Cerebellar nuclear complex (tissue), 1 donor: ENCODE results near the gene TMEM125.

ENCODE experiments used
- DNase-seq, 2 experiments: peaks; one replicate each; lab custom pipeline; 2025; lab: John Stamatoyannopoulos, UW

The TMEM125 gene

DNA sequence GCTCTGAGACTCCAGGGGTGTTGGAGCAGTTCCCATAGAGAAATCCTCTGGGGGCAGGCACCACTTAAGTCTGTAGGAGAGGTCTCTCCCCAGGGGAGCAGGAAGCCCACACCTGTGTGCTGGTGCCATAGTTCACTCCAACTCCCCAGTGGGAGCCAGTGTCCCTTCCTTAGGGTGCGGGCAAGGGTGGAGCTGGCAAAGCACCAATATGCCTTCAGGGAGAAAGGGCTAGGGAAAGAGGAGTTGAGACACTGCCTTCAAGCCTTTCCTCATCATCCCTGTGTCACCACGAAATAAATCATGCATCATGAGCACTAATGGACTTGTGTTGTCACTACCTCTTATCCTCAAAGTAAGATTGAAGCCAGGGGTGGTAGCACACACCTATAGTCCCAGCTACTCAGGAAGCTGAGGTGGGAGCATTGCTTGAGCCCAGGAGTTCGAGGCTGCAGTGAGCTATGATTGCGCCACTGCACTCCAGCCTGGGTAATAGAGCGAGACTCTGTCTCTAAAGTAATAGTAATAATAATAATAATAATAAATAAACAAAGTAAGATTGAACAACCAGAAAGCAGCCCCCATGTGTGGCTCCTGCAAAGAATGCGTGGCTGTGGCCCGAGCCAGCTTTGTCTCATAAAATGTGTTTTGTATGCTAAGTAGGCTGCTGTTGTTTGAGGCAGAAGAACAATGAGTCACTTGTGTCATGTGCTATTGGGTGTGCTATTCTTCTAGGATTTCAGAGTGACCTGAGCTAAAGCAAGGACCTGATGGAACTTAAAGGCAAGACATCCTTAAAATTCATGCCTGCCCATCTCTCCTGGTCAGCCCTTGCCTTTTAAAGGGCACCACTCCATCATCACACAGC lies 24.3 kb downstream of the TMEM125 start:
- DNase-seq, result no peak

DNA sequence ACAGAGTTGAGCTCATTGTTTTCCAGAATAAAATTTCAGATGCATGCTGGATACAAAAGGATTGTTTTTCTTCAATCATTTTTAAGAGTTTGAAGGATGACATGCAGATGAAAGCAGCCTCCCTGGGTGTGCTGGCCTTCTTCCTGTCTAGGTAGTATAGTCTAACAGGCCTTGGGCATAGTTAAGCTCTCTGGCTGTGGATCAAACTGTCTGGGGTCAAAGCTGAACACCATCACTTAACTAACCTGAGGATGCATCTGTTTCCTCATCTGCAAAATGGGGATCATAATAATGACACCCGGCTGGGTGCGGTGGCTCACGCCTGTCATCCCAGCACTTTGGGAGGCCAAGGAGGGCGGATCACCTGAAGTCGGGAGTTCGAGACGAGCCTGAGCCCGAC lies 25.0 kb downstream of the TMEM125 start:
- DNase-seq, result no peak

DNA sequence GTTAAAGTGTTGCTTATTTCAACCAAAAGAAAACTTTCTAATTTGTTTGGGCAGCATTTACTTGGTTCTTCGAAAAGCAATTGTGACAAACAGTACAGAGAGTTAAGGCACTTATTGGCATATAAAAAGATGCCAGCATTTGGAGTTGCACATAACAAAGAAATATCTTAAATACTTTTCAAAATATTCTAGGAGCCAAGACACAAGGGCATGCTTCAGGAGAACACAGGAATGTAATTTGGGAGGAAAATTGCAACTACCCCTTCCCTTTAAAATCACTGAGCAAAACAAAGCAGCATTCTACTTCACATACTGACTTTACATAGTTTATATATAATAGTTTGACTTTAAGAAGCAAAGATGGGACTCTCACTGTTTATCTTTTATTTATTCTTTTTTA lies 26.4 kb downstream of the TMEM125 start:
- DNase-seq, result no peak

DNA sequence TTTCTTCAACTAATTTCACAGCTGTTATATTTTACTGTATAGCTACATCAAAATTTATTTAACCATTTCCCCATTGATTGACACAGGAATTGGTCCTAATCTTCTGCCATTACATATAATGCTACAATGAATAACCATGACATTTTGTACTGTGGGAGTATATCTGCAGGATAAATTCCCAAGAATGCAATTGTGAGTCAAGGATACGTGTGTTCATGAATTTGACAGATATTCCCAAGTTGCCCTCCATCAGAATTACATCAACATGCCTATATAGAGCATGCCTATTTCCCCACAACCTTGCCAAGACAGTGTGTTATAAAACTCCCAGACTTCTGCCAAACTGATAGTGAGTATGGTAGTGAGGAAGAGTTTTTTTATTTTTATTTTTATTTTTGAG lies 28.3 kb downstream of the TMEM125 start:
- DNase-seq, result no peak

DNA sequence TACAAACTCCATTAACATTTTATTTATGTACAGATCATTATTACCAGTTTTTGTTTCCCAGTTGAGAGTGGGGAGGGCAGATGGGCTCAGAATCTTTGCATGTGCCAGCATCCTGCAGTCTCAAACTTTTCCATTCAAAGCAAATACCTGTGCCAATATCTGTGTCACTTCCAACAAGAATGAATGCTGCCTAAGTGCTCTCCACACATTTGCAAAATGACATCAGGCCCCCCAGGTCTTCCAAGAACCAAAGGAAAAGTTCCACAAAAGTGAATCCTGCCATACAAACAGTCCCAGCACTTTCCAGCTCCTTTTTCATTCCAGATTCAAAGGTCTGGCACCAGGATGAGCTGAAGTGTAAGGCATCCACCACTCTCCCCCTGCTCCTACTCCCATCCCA lies 29.3 kb downstream of the TMEM125 start:
- no peak for DNase-seq

DNA sequence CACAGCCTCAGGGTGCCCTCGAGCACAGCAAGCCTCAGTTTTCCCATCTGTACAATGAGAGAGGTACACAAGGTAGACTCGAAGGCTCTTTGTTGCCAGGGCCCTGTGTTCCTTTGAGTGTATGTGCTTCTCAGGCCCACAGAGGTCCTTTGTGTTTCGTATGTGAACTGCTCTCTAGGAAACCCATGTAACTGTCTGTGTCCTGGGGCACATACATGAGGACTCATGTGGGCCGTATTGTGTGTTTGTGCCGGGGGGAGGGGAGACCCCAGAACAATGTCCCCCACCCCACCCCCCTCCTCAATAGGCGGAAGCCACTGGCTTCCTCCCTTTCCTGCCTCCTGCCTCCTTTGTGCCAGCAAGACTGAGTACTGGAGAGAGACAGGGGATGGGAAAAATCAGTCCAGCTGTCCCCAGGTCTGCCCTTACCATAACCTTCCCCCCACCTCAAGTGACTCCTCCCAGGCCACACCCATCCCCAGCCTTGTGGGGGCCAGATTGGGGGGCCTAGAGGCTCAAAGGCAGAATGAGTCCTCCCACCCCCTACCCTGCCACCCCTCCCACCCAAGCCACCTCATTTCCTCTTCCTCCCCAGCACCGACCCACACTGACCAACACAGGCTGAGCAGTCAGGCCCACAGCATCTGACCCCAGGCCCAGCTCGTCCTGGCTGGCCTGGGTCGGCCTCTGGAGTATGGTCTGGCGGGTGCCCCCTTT lies 30.8 kb downstream of the TMEM125 start, which contains the start of gene TIE1:
Gene TIE1 (plus strand): TSS at position 605 of the 717 bp plus-strand sequence. CDS start 90 bp downstream, at position 695.
- no peak for DNase-seq

DNA sequence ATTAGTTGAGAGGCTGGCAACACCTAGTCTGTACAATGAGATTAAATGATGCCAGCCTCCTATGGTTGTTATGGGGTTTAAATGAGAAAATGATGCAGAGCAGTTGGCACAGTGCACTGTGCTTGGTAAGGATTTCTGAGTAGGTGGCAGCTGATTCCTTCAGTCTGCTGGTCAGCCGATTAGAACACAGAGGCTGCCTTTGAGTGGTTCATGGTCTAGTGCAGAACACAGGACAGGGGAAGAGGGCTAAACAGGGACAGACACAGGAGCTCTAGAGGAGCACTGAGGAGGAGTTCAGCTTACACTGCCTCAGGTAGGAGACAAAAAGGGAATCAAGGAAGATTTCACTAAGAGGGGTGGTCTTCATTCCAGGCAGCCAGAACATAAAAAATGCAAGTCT lies 32.4 kb downstream of the TMEM125 start:
- DNase-seq, result no peak

DNA sequence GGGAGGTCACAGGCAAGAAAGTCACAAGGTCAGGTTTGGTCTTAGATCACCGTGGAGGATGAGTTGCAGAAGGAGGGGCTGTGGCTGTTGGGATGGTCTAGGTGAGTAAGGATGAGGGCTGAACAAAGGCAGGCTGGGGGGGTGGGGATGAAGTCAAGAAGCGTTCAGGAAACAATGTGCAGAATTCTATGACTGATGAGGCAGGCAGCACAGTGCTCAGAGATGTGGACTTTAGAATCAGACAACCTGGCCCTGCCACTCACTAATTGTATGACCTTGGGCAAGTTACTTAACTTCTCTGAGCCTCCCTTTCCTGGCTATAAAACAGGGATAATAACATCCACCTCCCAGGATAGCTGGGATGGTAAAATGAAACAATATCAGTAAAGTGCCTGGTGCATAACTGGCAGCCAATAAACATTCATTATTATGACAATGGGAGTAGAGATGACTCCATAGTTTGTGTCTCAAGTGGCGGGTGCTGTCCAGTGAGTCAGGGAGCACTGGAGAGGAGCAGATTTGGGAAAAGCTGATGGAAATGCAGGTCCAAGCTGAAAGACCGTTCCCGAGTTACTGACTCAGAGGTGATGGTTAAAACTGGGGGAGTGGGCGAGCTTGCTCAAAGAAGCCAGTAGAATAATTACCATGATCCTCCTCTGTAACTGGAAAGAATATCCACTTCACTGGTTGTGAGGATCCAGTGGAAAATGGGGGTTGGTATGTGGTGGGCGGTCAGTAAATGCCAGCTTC lies 33.1 kb downstream of the TMEM125 start:
- DNase-seq, result no peak

DNA sequence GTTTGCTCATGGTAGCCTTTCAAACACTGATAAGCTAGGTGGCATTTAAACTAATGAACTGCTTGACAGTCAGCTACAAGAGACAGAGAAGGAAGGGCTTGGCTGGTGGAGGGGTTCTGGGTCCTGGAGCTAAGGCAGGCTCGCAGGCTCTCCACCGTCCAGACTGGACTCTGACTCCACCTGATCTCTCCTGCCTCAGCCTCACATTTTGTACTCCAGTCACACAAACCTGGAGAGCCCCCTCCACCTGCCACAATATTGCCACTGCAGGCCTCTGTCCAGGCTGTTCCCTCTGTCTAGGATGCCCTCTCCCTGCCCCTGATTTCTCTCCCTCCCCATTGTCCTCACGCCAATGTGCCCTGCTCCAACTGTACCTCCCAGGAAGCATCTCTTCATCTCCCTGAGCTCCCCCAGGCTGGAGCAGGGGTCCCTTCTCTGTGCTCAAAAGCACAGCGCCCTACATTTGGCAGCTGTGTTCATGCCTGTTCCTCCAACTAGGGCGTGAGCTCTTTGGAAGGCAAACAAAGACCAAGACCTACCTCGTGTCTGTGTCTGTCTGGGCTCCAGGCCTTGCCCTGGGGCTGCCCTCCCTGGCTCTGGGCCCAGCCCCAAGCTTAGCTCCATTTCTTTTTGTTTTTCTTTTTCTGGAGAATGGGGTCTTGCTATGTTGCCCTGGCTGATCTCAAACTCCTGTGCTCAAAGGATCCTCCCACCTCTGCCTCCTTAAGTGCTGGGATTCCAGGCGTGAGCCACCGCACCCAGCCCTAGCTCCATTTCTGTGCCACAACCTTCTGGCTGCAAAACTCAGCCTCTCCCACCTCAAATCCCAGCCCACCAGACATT lies 33.9 kb downstream of the TMEM125 start:
- DNase-seq, result no peak

DNA sequence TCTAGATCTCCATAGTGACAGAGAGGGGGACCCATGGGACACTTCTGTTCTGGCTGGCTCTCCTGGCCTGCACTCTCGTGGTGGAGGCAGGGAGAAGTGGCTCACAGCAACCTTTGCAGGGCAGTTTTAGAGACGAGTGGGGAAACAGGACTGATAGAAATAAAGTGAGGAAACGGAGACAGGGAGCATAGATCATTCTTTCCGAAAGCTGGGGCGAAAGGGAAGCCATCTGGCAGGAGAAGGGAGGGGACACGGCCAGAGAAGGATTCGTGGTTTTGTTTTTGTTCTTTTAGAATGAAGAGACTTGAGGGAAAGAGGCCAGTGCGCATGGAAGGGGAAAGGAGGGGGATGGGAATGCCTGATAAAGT lies 34.5 kb downstream of the TMEM125 start:
- no peak for DNase-seq

DNA sequence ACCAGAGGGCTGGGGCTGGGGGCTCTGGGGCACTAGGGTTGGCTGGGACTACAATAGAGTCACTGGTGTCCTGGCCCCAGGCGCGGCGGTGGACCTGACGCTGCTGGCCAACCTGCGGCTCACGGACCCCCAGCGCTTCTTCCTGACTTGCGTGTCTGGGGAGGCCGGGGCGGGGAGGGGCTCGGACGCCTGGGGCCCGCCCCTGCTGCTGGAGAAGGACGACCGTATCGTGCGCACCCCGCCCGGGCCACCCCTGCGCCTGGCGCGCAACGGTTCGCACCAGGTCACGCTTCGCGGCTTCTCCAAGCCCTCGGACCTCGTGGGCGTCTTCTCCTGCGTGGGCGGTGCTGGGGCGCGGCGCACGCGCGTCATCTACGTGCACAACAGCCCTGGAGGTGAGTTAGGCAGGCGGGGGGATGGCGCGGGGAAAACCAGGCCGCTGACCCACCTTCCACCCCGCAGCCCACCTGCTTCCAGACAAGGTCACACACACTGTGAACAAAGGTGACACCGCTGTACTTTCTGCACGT lies 35.1 kb downstream of the TMEM125 start:
- DNase-seq, result no peak

DNA sequence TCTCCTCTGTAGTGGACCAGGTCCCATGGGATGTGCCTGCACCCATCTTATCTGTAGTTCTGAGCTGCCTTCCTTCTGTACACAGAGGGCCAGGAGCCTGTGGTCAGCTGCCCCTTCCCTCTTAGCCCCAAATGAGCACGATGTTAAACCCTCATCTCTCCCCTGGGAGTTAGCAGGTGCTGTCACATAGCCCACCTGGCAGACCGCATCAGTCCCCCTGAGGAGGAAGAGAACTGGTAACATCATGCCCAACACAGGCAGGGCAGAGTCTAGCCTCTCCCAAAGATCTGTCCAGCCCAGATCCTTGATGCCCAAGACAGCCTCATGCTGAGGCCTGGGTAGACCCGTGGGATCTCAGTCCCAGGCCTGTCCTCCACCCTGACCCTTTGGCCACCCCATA lies 35.7 kb downstream of the TMEM125 start:
- no peak for DNase-seq

DNA sequence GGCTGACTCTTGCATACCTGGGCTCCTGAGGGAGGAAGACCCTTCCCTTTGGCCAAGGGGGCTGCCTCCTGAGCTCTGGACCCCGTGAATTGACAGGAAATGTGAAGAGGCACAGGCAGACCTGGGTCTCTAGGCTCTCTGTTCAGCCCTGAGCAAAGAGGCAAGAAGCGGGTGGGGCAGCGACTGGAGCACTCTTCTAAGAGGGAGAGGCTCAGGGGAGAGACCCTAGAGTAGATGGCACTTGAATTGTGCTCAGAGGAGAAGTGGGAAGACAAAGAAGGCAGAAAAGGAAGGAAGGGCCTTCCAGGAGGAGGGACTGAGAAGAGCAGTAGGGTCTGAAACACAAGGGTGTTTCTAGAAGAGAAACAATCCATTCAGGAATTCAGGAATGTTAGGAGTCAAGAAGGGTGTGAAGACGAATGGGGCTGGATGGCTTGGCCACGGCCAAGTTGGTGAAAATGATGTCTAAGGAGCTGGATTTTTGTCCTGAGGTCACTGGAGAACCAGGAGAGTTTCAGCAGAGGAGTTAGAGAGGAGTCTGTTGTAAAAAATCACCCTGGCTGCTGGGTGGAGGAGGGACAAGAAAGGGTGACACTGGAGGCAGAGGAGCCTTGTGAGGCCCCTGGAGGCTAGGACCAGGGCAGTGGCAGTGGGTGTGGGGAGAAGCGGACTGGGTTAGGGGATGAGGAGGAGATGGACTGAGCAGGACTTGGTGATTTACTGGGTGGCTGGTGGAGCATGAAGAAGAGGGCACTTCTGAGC lies 36.3 kb downstream of the TMEM125 start:
- DNase-seq, result no peak

DNA sequence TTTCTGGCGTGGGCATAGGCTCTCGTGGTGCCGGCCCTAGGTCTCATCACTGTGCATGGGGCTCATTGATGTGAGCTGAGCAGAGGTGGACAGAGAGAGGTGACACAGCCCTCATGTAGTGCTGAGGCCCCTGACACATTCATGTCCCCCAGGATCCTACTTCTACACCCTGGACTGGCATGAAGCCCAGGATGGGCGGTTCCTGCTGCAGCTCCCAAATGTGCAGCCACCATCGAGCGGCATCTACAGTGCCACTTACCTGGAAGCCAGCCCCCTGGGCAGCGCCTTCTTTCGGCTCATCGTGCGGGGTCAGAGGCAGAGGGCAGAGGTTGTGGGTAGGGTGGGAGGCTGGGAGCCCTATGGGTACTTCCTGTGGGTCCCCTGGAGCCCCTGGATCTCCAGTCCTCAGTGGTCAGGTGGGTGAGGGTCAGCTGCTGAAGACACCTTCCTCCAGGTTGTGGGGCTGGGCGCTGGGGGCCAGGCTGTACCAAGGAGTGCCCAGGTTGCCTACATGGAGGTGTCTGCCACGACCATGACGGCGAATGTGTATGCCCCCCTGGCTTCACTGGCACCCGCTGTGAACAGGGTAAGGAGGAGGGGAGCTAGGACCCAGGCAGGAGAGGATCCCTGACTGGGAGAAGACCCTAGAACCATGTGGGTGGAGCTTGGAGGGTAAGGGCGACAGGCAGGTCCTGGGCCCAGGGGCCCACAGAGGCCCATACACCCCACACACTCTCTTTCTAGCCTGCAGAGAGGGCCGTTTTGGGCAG lies 37.1 kb downstream of the TMEM125 start:
- no peak for DNase-seq

DNA sequence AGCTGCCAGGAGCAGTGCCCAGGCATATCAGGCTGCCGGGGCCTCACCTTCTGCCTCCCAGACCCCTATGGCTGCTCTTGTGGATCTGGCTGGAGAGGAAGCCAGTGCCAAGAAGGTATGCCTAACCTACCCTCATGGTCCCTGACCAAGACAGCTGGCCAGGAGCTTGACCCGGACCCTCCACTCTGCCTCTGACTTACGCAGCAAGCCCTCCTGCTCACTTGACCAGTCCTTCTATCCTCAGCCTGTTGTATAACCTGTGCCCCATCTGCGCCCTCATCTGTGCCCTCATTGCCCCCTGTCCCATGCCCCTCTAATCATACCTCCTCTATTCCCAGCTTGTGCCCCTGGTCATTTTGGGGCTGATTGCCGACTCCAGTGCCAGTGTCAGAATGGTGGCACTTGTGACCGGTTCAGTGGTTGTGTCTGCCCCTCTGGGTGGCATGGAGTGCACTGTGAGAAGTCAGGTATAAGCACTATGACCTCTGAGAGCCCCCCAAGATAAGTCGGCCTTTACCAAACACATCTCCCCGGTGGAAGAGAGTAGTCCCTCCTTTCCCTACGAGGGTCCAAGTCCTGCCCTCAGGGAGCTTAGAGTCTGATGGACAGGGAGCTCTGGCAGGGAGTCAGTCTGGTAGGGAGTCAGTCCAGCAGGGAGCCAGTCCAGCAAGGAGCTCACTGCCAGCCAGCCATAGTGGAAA lies 37.8 kb downstream of the TMEM125 start:
- no peak for DNase-seq

DNA sequence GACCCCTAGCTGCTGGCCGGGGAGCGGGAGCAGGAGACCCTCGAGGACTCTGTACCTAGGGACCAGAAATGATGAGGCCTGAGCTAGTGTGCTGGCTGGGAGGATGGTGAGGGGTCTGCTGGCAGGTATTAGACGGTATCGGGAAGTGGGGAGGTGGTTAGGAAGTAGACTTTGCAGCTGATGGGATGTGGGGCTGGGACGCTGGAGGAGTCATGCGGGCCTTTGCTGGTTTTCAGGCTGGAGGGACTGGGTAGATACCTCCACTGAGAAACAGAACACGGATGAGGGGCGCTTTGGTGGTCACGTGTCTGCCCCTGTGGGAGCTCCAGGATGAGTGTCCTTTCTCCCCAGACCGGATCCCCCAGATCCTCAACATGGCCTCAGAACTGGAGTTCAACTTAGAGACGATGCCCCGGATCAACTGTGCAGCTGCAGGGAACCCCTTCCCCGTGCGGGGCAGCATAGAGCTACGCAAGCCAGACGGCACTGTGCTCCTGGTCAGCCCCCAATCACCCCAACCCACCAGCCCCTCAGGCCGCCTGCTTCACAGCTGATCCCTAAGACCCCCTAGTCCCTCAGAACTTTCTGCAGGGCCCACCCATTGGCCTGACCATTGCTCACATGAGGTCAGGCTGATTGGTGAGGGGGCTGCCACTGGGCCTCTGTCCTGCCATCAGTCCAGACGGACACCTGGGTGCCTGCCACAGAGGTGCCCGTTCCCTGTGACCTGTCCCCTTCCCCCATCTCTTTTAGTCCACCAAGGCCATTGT lies 39.0 kb downstream of the TMEM125 start:
- DNase-seq, result no peak

DNA sequence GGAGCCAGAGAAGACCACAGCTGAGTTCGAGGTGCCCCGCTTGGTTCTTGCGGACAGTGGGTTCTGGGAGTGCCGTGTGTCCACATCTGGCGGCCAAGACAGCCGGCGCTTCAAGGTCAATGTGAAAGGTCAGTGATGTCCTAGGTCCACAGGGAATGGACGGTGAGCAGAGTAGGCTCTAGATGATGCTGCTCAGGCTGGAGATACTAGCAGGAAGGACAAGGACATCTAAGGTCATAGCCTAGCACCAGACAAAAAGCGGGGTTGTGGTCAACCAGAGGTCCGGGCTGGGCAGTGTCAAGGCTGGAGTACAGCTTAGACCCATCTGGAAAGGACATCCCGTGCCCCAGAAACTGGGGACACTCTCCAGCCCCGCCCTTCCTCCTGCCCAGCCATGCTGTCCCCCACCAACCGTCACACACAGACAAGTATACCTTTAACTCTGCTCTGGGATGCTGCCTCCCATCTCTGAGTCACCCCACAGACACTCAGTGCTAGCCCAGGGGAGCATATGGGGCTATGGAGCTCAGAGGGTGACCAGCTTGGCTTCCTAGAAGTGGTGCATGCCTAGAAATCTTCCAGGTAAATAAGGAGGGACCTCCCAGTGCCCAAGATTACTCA lies 39.7 kb downstream of the TMEM125 start:
- DNase-seq, result no peak

DNA sequence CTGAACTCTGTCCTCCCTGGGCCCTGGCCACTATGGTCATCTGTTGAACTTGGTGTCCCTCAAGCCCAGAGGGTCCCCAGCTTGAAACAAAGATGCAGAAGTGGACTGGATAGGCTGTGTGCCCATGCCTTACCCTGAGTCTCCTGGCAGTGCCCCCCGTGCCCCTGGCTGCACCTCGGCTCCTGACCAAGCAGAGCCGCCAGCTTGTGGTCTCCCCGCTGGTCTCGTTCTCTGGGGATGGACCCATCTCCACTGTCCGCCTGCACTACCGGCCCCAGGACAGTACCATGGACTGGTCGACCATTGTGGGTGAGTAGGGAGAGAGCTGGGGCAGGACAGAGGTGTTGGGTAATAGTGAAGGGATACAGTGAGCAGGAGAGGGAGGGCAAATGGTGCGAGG lies 41.7 kb downstream of the TMEM125 start:
- DNase-seq, result no peak
